ENCODE measurements around the gene MAVS. TPM values are rescaled to one million over a fixed set of nuclear protein-coding genes. Genes with fewer than 3 reads are reported as not detected.
"Not testable (repeated sequence)": the region's sequence is repeated elsewhere in the genome, so short reads cannot be mapped to it uniquely, and the experiment has no call there.

MAVS gene
- total and polyA plus RNA-seq, 4 experiments from 2014 or later, result 1.2 to 49.3 (median 26.8) TPM

DNA sequence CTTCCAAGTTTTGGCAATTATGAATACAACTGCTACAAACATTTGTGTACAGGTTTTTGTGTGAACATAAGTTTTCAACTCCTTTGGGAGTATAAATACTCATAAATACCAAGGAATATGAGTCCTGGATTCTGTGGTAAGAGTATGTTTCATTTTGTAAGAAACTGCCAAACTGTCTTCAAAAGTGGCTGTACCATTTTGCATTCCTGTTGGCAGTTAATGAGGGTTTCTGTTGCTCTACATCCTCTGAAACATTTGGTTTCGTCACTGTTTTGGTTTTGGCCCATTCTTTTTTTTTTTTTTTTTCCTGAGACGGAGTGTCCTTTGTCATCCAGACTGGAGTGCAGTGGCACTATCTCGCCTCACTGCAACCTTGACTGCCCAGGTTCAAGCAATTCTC, 17.8 kb upstream of the MAVS start:
- no peak overlapping the region for H3K4me3 ChIP-seq (ENCODE audit: low read length in 2 of 2)
- peaks cover 10% of the 10 kb centered on the region for H3K36me3 ChIP-seq (ENCODE audit: insufficient read depth, low read length)
- intact Hi-C loops (cut with micrococcal nuclease), result loop anchor here (10.0 kb wide), 1 partner anchor 256 kb away; no protein-coding TSS in a partner anchor
- no peaks in the 10 kb centered on the region for H3K27me3 ChIP-seq (ENCODE audit: insufficient read depth, low read length)
- peak overlapping the region in 1 of 7 donors; percentile 17 for H3K27ac Mint-ChIP-seq
- ChIA-PET POLR2A (ENCODE audit: partially characterized antibody) (no interaction called here), CTCF (ENCODE audit: partially characterized antibody) (no interaction called here)
- H3K27ac ChIP-seq (ENCODE audit: low read depth, low read length), result no peak overlapping the region
- no peaks in the 10 kb centered on the region for H3K4me1 Mint-ChIP-seq
- no peak for DNase-seq
- no peak overlapping the region for H3K4me3 Mint-ChIP-seq
- no peaks in the 10 kb centered on the region for H3K9me3 Mint-ChIP-seq
- peaks cover 7 to 26% of the 10 kb centered on the region in 2 donors for H3K36me3 Mint-ChIP-seq
- H3K27me3 Mint-ChIP-seq, result no peaks in the 10 kb centered on the region
- no peaks in the 10 kb centered on the region for H3K4me1 ChIP-seq (ENCODE audit: insufficient read depth, low read length)
- no peaks in the 10 kb centered on the region for H3K9me3 ChIP-seq (ENCODE audit: control insufficient read depth in 1 of 2, low read length in 2 of 2)

DNA sequence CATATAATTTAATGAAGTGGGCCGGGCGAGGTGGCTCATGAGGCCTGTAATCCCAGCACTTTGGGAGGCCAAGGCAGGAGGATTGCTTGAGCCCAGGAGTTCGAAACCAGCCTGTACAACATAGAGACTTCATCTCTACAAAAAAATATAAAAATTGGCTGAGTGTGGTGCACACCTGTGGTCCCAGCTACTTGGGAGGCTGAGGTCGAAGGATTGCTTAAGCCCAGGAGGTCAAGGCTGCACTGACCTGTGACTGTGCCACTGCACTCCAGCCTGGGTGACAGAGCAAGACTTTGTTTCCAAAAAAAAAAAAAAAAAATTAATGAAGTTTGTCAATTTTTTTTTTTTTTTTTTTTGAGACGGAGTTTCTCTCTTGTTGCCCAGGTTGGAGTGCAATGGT, 16.7 kb upstream of the MAVS start:
- not testable (repeated sequence) for H3K27me3 Mint-ChIP-seq; H3K4me1 ChIP-seq (ENCODE audit: insufficient read depth, low read length); H3K4me3 Mint-ChIP-seq; H3K9me3 ChIP-seq (ENCODE audit: control insufficient read depth in 1 of 2, low read length in 2 of 2); H3K27me3 ChIP-seq (ENCODE audit: insufficient read depth, low read length); H3K27ac ChIP-seq (ENCODE audit: low read depth, low read length); H3K36me3 ChIP-seq (ENCODE audit: insufficient read depth, low read length); DNase-seq; H3K4me1 Mint-ChIP-seq; H3K9me3 Mint-ChIP-seq; H3K4me3 ChIP-seq (ENCODE audit: low read length in 2 of 2)
- CTCF ChIA-PET (ENCODE audit: partially characterized antibody), result interaction anchor here (0.7 to 1.0 kb wide), 2 partner anchors 10 to 57 kb away, joined by 3 to 4 read pairs; partner anchors contain the start of gene AP5S1
- intact Hi-C loops (cut with micrococcal nuclease), result loop anchor here (10.0 kb wide), 1 partner anchor 255 kb away; no protein-coding TSS in a partner anchor
- POLR2A ChIA-PET (ENCODE audit: partially characterized antibody), result interaction anchor here (0.7 kb wide), 1 partner anchor 9 kb away, joined by 3 read pairs; no protein-coding TSS in a partner anchor
- Mint-ChIP-seq H3K27ac (peak overlapping the region in 1 of 7 donors; percentile 80), H3K36me3 (peaks cover 5 to 21% of the 10 kb centered on the region in 2 donors)

DNA sequence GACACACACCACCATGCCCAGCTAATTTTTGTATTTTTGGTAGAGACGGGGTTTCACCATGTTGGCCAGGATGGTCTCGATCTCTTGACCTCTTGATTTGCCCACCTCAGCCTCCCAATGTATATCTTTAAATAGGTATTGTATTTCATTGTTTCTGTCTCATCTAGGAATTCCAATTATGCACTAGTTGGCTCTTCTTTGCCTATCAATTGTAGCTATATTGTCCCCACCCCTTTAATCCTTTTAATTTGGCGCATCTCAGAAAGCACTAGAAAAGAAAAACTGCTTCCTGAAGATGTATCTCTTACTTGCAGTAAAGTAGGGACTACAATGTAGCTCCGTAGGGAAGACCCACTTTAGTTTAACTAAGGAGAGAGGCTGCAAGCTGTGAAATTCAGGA, 10.5 kb upstream of the MAVS start:
- no peaks in the 10 kb centered on the region for H3K36me3 Mint-ChIP-seq
- H3K27me3 Mint-ChIP-seq, result no peaks in the 10 kb centered on the region
- DNase-seq, result no peak
- H3K27ac Mint-ChIP-seq, result no peak overlapping the region
- intact Hi-C loops (cut with micrococcal nuclease), result no loop called here
- CTCF ChIA-PET (ENCODE audit: partially characterized antibody), result interaction anchor here (0.8 to 1.5 kb wide), 3 partner anchors 12 to 81 kb away, joined by 3 to 4 read pairs (median 4); no protein-coding TSS in a partner anchor
- H3K9me3 ChIP-seq (ENCODE audit: control insufficient read depth in 1 of 2, low read length in 2 of 2), result no peaks in the 10 kb centered on the region
- no peak overlapping the region for H3K4me3 Mint-ChIP-seq
- no peak overlapping the region for H3K27ac ChIP-seq (ENCODE audit: low read depth, low read length)
- H3K9me3 Mint-ChIP-seq, result no peaks in the 10 kb centered on the region
- H3K4me1 Mint-ChIP-seq, result peaks cover 0 to 2% (median 0%) of the 10 kb centered on the region in 4 donors
- H3K36me3 ChIP-seq (ENCODE audit: insufficient read depth, low read length), result no peaks in the 10 kb centered on the region
- no peaks in the 10 kb centered on the region for H3K27me3 ChIP-seq (ENCODE audit: insufficient read depth, low read length)
- H3K4me3 ChIP-seq (ENCODE audit: low read length in 2 of 2), result no peak overlapping the region
- POLR2A ChIA-PET (ENCODE audit: partially characterized antibody), result interaction anchor here (0.6 kb wide), 1 partner anchor 17 kb away, joined by 3 read pairs; no protein-coding TSS in a partner anchor
- no peaks in the 10 kb centered on the region for H3K4me1 ChIP-seq (ENCODE audit: insufficient read depth, low read length)

DNA sequence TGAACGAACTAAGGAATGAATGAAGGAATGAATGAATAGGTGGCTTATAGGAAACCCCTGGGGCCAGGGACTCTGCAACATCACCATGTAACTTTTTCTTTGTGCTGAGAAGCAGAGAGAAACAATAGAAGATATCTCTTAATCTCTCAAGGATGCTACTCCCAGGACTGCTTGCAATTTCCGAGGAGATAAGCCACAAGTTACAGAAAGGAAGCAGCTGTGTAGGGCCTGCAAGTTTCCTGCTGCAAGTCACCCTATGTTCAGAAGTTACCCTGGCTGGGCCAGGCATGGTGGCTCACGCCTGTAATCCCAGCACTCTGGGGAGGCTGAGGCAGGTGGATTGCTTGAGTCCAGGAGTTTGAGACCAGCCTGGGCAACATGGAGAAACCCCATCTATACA, 7.3 kb upstream of the MAVS start:
- intact Hi-C loops (cut with micrococcal nuclease), result no loop called here
- H3K27me3 ChIP-seq (ENCODE audit: insufficient read depth, low read length), result no peaks in the 10 kb centered on the region
- DNase-seq, result no peak
- H3K36me3 ChIP-seq (ENCODE audit: insufficient read depth, low read length), result no peaks in the 10 kb centered on the region
- Mint-ChIP-seq H3K9me3 (no peaks in the 10 kb centered on the region), H3K36me3 (no peaks in the 10 kb centered on the region), H3K4me3 (no peak overlapping the region), H3K4me1 (peaks cover 0 to 2% (median 0%) of the 10 kb centered on the region in 4 donors), H3K27me3 (no peaks in the 10 kb centered on the region), H3K27ac (peak overlapping the region in 1 of 7 donors; percentile 52)
- H3K4me3 ChIP-seq (ENCODE audit: low read length in 2 of 2), result no peak overlapping the region
- POLR2A ChIA-PET (ENCODE audit: partially characterized antibody), result interaction anchor here (0.6 to 1.1 kb wide), 2 partner anchors 29 to 77 kb away, joined by 3 read pairs; no protein-coding TSS in a partner anchor
- H3K9me3 ChIP-seq (ENCODE audit: control insufficient read depth in 1 of 2, low read length in 2 of 2), result no peaks in the 10 kb centered on the region
- CTCF ChIA-PET (ENCODE audit: partially characterized antibody), result interaction anchor here (1.7 kb wide), 1 partner anchor 52 kb away, joined by 3 read pairs; no protein-coding TSS in a partner anchor
- no peak overlapping the region for H3K27ac ChIP-seq (ENCODE audit: low read depth, low read length)
- no peaks in the 10 kb centered on the region for H3K4me1 ChIP-seq (ENCODE audit: insufficient read depth, low read length)

DNA sequence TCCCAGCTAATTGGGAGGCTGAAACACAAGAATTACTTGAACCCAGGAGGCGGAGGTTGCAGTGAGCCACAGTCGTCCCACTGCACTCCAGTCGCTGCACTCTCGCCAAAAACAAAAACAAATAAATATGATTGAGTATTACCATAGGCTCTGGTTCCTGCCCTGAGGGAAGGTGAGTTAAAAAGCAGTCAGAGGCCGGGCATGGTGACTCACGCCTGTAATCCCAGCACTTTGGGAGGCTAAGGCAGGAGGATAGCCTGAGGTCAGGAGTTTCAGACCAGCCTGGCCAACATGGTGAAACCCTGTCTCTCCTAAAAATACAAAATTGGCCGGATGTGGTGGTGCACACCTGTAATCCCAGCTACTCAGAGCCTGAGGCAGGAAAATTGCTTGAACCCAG, 6.4 kb upstream of the MAVS start:
- H3K36me3 ChIP-seq (ENCODE audit: insufficient read depth, low read length); H3K9me3 ChIP-seq (ENCODE audit: control insufficient read depth in 1 of 2, low read length in 2 of 2); intact Hi-C loops (cut with micrococcal nuclease); H3K27ac ChIP-seq (ENCODE audit: low read depth, low read length); H3K4me3 Mint-ChIP-seq; H3K27me3 Mint-ChIP-seq; H3K4me1 Mint-ChIP-seq; H3K4me1 ChIP-seq (ENCODE audit: insufficient read depth, low read length); H3K27me3 ChIP-seq (ENCODE audit: insufficient read depth, low read length); DNase-seq; H3K4me3 ChIP-seq (ENCODE audit: low read length in 2 of 2); H3K36me3 Mint-ChIP-seq; H3K9me3 Mint-ChIP-seq; H3K27ac Mint-ChIP-seq: not testable (repeated sequence)
- ChIA-PET CTCF (ENCODE audit: partially characterized antibody) (interaction anchor here (0.8 kb wide), 1 partner anchor 145 kb away, joined by 3 read pairs; no protein-coding TSS in a partner anchor), POLR2A (ENCODE audit: partially characterized antibody) (interaction anchor here (1.1 kb wide), 1 partner anchor 77 kb away, joined by 3 read pairs; no protein-coding TSS in a partner anchor)

DNA sequence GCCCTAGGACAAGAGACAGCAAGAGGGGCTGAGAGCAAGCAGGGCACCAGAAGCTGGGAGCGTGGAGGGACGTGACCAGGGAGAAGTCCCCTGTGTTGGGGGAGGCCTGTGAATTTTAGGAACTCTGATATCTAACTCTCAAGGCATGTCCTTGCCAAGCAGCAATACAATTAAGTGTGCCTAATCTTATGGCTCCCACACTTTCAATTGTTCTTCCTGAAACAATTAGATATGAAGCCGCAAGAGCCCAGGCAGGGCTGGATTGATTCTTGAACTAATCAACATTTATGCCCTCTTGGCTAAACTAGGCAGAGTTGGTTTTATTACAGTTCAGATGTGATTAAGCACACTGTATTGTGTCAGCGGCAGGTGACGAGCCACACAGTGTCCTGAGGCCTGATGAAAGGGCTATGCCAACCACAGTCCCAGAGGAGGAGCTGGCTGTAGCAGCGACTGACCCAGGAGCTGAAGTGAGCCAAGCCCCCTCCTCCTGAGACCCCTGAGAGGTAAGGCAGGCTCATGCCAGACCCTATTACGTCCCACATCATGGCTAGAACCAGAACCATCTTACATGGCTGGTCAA, 4.2 kb upstream of the MAVS start:
- H3K27ac ChIP-seq (ENCODE audit: low read depth, low read length), result no peak overlapping the region
- H3K9me3 ChIP-seq (ENCODE audit: control insufficient read depth in 1 of 2, low read length in 2 of 2), result no peaks in the 10 kb centered on the region
- POLR2A ChIA-PET (ENCODE audit: partially characterized antibody), result no interaction called here
- H3K36me3 ChIP-seq (ENCODE audit: insufficient read depth, low read length), result no peaks in the 10 kb centered on the region
- no peak overlapping the region for H3K4me3 ChIP-seq (ENCODE audit: low read length in 2 of 2)
- no peak for DNase-seq
- H3K27me3 ChIP-seq (ENCODE audit: insufficient read depth, low read length), result no peaks in the 10 kb centered on the region
- Mint-ChIP-seq H3K36me3 (no peaks in the 10 kb centered on the region), H3K4me3 (no peak overlapping the region), H3K27ac (no peak overlapping the region), H3K9me3 (no peaks in the 10 kb centered on the region), H3K4me1 (peaks cover 4 to 16% (median 8%) of the 10 kb centered on the region in 4 donors), H3K27me3 (no peaks in the 10 kb centered on the region)
- peaks cover 11% of the 10 kb centered on the region for H3K4me1 ChIP-seq (ENCODE audit: insufficient read depth, low read length)
- intact Hi-C loops (cut with micrococcal nuclease), result no loop called here
- CTCF ChIA-PET (ENCODE audit: partially characterized antibody), result interaction anchor here (1.2 kb wide), 1 partner anchor 13 kb away, joined by 3 read pairs; no protein-coding TSS in a partner anchor

DNA sequence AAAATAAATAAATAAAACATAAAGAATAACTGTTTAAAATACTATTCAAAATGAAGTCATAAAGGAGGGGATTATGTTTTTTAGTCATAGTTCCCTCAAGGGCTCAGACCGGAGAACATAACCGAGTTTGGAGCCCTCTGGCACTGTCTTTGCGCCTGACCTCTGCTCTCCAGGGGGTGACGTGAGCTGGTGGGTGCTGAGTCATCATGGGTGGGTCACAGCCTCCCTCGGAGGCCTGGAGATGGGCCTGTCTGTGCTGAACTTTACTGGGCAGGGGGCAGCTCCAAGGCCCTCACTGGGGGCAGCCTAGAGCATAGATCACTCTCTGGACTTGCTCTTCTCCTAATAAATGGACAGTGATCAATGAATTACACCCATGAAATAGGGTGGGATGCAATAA, 3.1 kb upstream of the MAVS start:
- CTCF ChIA-PET (ENCODE audit: partially characterized antibody), result interaction anchor here (1.2 to 2.5 kb wide), 2 partner anchors 11 to 22 kb away, joined by 3 to 8 read pairs; partner anchors contain the start of gene AP5S1
- no peaks in the 10 kb centered on the region for H3K9me3 ChIP-seq (ENCODE audit: control insufficient read depth in 1 of 2, low read length in 2 of 2)
- Mint-ChIP-seq H3K27me3 (no peaks in the 10 kb centered on the region), H3K36me3 (no peaks in the 10 kb centered on the region), H3K9me3 (no peaks in the 10 kb centered on the region), H3K4me3 (no peak overlapping the region), H3K4me1 (peaks cover 12 to 26% (median 13%) of the 10 kb centered on the region in 4 donors), H3K27ac (no peak overlapping the region)
- H3K4me1 ChIP-seq (ENCODE audit: insufficient read depth, low read length), result peaks cover 22% of the 10 kb centered on the region
- H3K27me3 ChIP-seq (ENCODE audit: insufficient read depth, low read length), result no peaks in the 10 kb centered on the region
- intact Hi-C loops (cut with micrococcal nuclease), result no loop called here
- POLR2A ChIA-PET (ENCODE audit: partially characterized antibody), result no interaction called here
- DNase-seq, result no peak
- no peak overlapping the region for H3K4me3 ChIP-seq (ENCODE audit: low read length in 2 of 2)
- H3K36me3 ChIP-seq (ENCODE audit: insufficient read depth, low read length), result no peaks in the 10 kb centered on the region
- no peak overlapping the region for H3K27ac ChIP-seq (ENCODE audit: low read depth, low read length)

Data from CD4-positive, alpha-beta memory T cell (primary cell).